ENCODE data around the gene UGP2.

GRCh38 chr2:63846487-63846886 is 4.8 kb downstream of the UGP2 start:
- TF ChIP-seq POLR2A (IDR thresholded peaks at IDR 0.05; ENCODE audit: low read length) (no peak), GATA1 (IDR thresholded peaks at IDR 0.05; ENCODE audit: low read depth, low read length) (no peak)

Data from erythroblast (primary cell).